Testis (tissue), 3 donors: ENCODE results near the gene HOXD11. TPM values are rescaled to one million over a fixed set of nuclear protein-coding genes. Genes with fewer than 3 reads are reported as not detected.
A peak's percentile ranks its signal among the peaks of the same experiment; 100 is the strongest.

Source experiments
- DNase-seq: peaks from one replicate; pipeline ENCODE4 v3.0.0-alpha.2; 2019
- H3K27ac ChIP-seq, 2 donors: fragments of 200-600 bp; sonication (generic); one replicate each; pipeline ENCODE4 v1.5.1; 2019
- H3K27me3 ChIP-seq: fragments of 200-600 bp; sonication (generic); one replicate; pipeline ENCODE4 v1.5.1; 2019
- H3K36me3 ChIP-seq: fragments of 200-600 bp; sonication (generic); one replicate; pipeline ENCODE4 v1.5.1; 2017; ENCODE audit warnings: low read depth; ENCODE audit errors: missing control alignments
- H3K4me1 ChIP-seq: fragments of 200-600 bp; sonication (generic); one replicate; pipeline ENCODE4 v1.5.1; 2019
- H3K4me3 ChIP-seq, 2 donors: fragments of 200-600 bp; sonication (generic); one replicate each; pipeline ENCODE4 v1.5.1; 2017 to 2019
- H3K9me3 ChIP-seq: fragments of 200-600 bp; sonication (generic); one replicate; pipeline ENCODE4 v1.5.1; 2017
- CTCF ChIP-seq, 3 experiments: fragments of 450-650 bp in 2 of 3; fragments of 200-600 bp in 1 of 3; sonication (generic) in 1 of 3; IDR thresholded peaks; one replicate each; pipeline ENCODE4 v1.5.1; 2016 to 2019; ENCODE audit warnings: antibody characterized with exemption in 3 of 3, mild to moderate bottlenecking in 2 of 3, moderate library complexity in 1 of 3
- POLR2A ChIP-seq: fragments of 450-650 bp; IDR thresholded peaks from one replicate; pipeline ENCODE4 v1.6.1; 2017; ENCODE audit warnings: antibody characterized with exemption, mild to moderate bottlenecking, moderate library complexity
- WGBS, 2 donors: methylation state at CpG; one replicate each; pipeline ENCODE4 v1.1.5; 2018; 5-methylcytosine and 5-hydroxymethylcytosine counted together
- intact Hi-C: fragments of 100-400 bp; cut with DNase I; formaldehyde crosslinking; loops from one replicate; pipeline ENCODE4 v1.15.1; 2023; ENCODE audit warnings: low total_unique reads
- polyA plus RNA-seq: library from polyadenylated mRNA; stranded (reverse); fragments of 350-450 nt; fragmentation: Illumina TruSeq; extraction: RNeasy Lipid Tissue Mini Kit (QIAGEN cat#74804); gene quantifications from one replicate; pipeline ENCODE4 v1.2.3, GENCODE V29; 2014; ENCODE audit warnings: low read depth, low replicate concordance; ENCODE audit not compliant: insufficient read depth
- total RNA-seq, 2 donors: library from RNA; depleted of rRNA; stranded (reverse); fragments of >200 nt; gene quantifications; one replicate each; pipeline ENCODE4 v1.2.3, GENCODE V29; 2016

The HOXD11 gene
- total and polyA plus RNA-seq, 3 donors from 2014 or later: 0.29 to 1.7 (median 0.62) TPM

- WGBS, 2 donors: 7 to 10% methylated on average over 48 to 49 of the region's 49 CpGs
- H3K9me3 ChIP-seq: no peaks in the 10 kb centered on the region
- TF ChIP-seq CTCF (IDR thresholded peaks at IDR 0.05) (no peak), POLR2A (no peak)
- H3K27ac ChIP-seq: peak overlapping the region; percentile 93 to 98
- intact Hi-C loops: loop anchor here (10.0 kb wide), 1 partner anchor 1026 kb away; no protein-coding TSS in a partner anchor
- H3K4me1 ChIP-seq: peaks cover 12% of the 10 kb centered on the region
- DNase-seq: no peak
- H3K4me3 ChIP-seq: peak overlapping the region; percentile 81 to 85
- no peaks in the 10 kb centered on the region for H3K27me3 ChIP-seq
- no peaks in the 10 kb centered on the region for H3K36me3 ChIP-seq
Observed at GRCh38 chr2:176128172-176128981, 21.3 kb downstream of the HOXD11 start.

- DNase-seq: peak; percentile 91
- peak within 1 kb of the TSS; percentile 81 to 85 for H3K4me3 ChIP-seq
- intact Hi-C loops: loop anchor here (10.0 kb wide), 1 partner anchor 1026 kb away; no protein-coding TSS in a partner anchor
- H3K27ac ChIP-seq: peak within 1 kb of the TSS; percentile 93 to 98
- TF ChIP-seq POLR2A: peak; percentile 44
- peak in 1 of 3 experiments; percentile 12 for TF ChIP-seq CTCF (IDR thresholded peaks at IDR 0.05)
- no peaks in the 10 kb centered on the region for H3K27me3 ChIP-seq
- H3K9me3 ChIP-seq: no peaks in the 10 kb centered on the region
- H3K36me3 ChIP-seq: no peaks in the 10 kb centered on the region
- H3K4me1 ChIP-seq: peaks cover 12% of the 10 kb centered on the region
- WGBS, 2 donors: 1% methylated on average over 28 to 40 of the region's 64 CpGs
Observed at GRCh38 chr2:176128982-176129796, 22.1 kb downstream of the HOXD11 start, which contains the start of gene HOXD8. HOXD8 (plus strand) TSS chr2:176129705; CDS start chr2:176130367, 662 bp downstream.

GRCh38 chr2:176129813-176130146, 22.7 kb downstream of the HOXD11 start:
- no peaks in the 10 kb centered on the region for H3K27me3 ChIP-seq
- no peak for TF ChIP-seq POLR2A
- no peak for TF ChIP-seq CTCF (IDR thresholded peaks at IDR 0.05)
- H3K4me3 ChIP-seq: peak overlapping the region; percentile 81 to 85
- H3K4me1 ChIP-seq: peaks cover 15% of the 10 kb centered on the region
- peak overlapping the region; percentile 93 to 98 for H3K27ac ChIP-seq
- H3K9me3 ChIP-seq: no peaks in the 10 kb centered on the region
- no peaks in the 10 kb centered on the region for H3K36me3 ChIP-seq
- DNase-seq: no peak
- intact Hi-C loops: loop anchor here (5.0 to 10.0 kb wide), 2 partner anchors 508 to 1025 kb away; no protein-coding TSS in a partner anchor
- 0% methylated on average over 32 of the region's 43 CpGs; no CpG with 5 or more reads in 1 of the 2 donors for WGBS, 2 donors

GRCh38 chr2:176130147-176130956, 23.3 kb downstream of the HOXD11 start:
- no peak for TF ChIP-seq CTCF (IDR thresholded peaks at IDR 0.05)
- no peak for TF ChIP-seq POLR2A
- H3K9me3 ChIP-seq: no peaks in the 10 kb centered on the region
- H3K36me3 ChIP-seq: no peaks in the 10 kb centered on the region
- peak; percentile 74 for DNase-seq
- no peaks in the 10 kb centered on the region for H3K27me3 ChIP-seq
- intact Hi-C loops: loop anchor here (5.0 kb wide), 1 partner anchor 507 kb away; no protein-coding TSS in a partner anchor
- peaks cover 21% of the 10 kb centered on the region for H3K4me1 ChIP-seq
- WGBS, 2 donors: 1 to 2% methylated on average over 8 to 39 of the region's 100 CpGs
- H3K4me3 ChIP-seq: peak overlapping the region; percentile 81 to 85
- peak overlapping the region; percentile 93 to 98 for H3K27ac ChIP-seq
